PC-3 (cell line): Measurements from ENCODE around the gene ESR2. TPM values are rescaled to one million over a fixed set of nuclear protein-coding genes. Genes with fewer than 3 reads are reported as not detected.

Experiments used
- ATAC-seq: fragments of 200-7000 bp; cut with Tn5 transposase; 2 replicates; pipeline ENCODE4 v1.9.1; 2020; ENCODE audit warnings: mild to moderate bottlenecking, moderate library complexity
- BruUV-seq: library from RNA; stranded (reverse); fragments of 400-500 nt; replicated peaks from 2 replicates; lab custom pipeline; 2021; lab: Mats Ljungman, UMichigan
- CTCF ChIA-PET: fragments of 300-600 bp; sonication (Branson Sonifier 250); formaldehyde crosslinking; loops from one replicate; lab custom pipeline; 2022; ENCODE audit warnings: antibody characterized with exemption; lab: Charles Lee
- POLR2A ChIA-PET: fragments of 300-600 bp; sonication (Branson Sonifier 250); formaldehyde crosslinking; loops from one replicate; lab custom pipeline; 2022; ENCODE audit warnings: antibody characterized with exemption; ENCODE audit not compliant: unreplicated experiment; lab: Charles Lee
- DNase-seq: peaks from one replicate; pipeline ENCODE4 v3.0.0-alpha.2; 2015
- H2AFZ ChIP-seq: fragments of 300-600 bp; sonication (generic); 2 replicates; pipeline ENCODE4 v1.6.0; 2016; ENCODE audit warnings: antibody characterized with exemption, low read length
- H3F3A ChIP-seq: fragments of 300-600 bp; sonication (generic); one replicate; pipeline ENCODE4 v1.6.0; 2017; ENCODE audit warnings: antibody characterized with exemption, low read length, control low read depth, mild to moderate bottlenecking; ENCODE audit not compliant: unreplicated experiment
- H3K27ac ChIP-seq: fragments of 300-600 bp; sonication (generic); 2 replicates; pipeline ENCODE4 v1.5.1; 2016; ENCODE audit warnings: mild to moderate bottlenecking, low read length
- H3K27me3 ChIP-seq: fragments of 300-600 bp; sonication (generic); 2 replicates; pipeline ENCODE4 v1.6.1; 2016; ENCODE audit warnings: low read length, mixed read lengths
- H3K36me3 ChIP-seq: fragments of 300-600 bp; sonication (generic); 2 replicates; pipeline ENCODE4 v1.6.1; 2016; ENCODE audit warnings: low read depth, mixed run types, low read length, mixed read lengths
- H3K4me1 ChIP-seq: fragments of 300-600 bp; sonication (generic); 2 replicates; pipeline ENCODE4 v1.5.1; 2016; ENCODE audit warnings: low read length; ENCODE audit not compliant: insufficient read depth
- H3K4me2 ChIP-seq: fragments of 300-600 bp; sonication (generic); 2 replicates; pipeline ENCODE4 v1.6.0; 2016; ENCODE audit warnings: low read length
- H3K4me3 ChIP-seq: fragments of 300-600 bp; sonication (generic); 2 replicates; pipeline ENCODE4 v1.5.1; 2016; ENCODE audit warnings: mild to moderate bottlenecking, low read length, mixed read lengths
- H3K79me2 ChIP-seq: fragments of 300-600 bp; sonication (generic); 2 replicates; pipeline ENCODE4 v1.6.1; 2017; ENCODE audit warnings: low read length, mixed read lengths
- H3K9ac ChIP-seq: fragments of 300-600 bp; sonication (generic); 2 replicates; pipeline ENCODE4 v1.6.0; 2016; ENCODE audit warnings: mild to moderate bottlenecking, low read length
- H3K9me2 ChIP-seq: fragments of 300-600 bp; sonication (generic); replicated peaks from 2 replicates; pipeline ENCODE4 v1.6.1; 2016; ENCODE audit warnings: mixed run types, low read length, mixed read lengths
- H3K9me3 ChIP-seq: fragments of 300-600 bp; sonication (generic); 2 replicates; pipeline ENCODE4 v1.6.1; 2016; ENCODE audit warnings: low read length, mixed read lengths
- H4K20me1 ChIP-seq: fragments of 300-600 bp; sonication (generic); 2 replicates; pipeline ENCODE4 v1.6.1; 2016; ENCODE audit warnings: low read length, mixed read lengths
- CTCF ChIP-seq: fragments of 300-600 bp; sonication (generic); conservative IDR thresholded peaks from 2 replicates; pipeline ENCODE4 v1.5.1; 2017; ENCODE audit warnings: antibody characterized with exemption, low read depth, mild to moderate bottlenecking, low read length
- EZH2 ChIP-seq: fragments of 300-600 bp; sonication (generic); IDR thresholded peaks from one replicate; pipeline ENCODE4 v1.6.1; 2017; ENCODE audit warnings: antibody characterized with exemption, mild to moderate bottlenecking, low read length; ENCODE audit not compliant: unreplicated experiment
- EZH2phosphoT487 ChIP-seq: fragments of 300-600 bp; sonication (generic); IDR thresholded peaks from 2 replicates; pipeline ENCODE4 v1.6.1; 2018; ENCODE audit warnings: mild to moderate bottlenecking, antibody characterized with exemption, low read length, borderline replicate concordance
- intact Hi-C: fragments of 100-400 bp; cut with micrococcal nuclease; formaldehyde crosslinking; loops from 2 replicates; pipeline ENCODE4 v1.9.0; 2023
- total RNA-seq: library from RNA; depleted of rRNA; stranded (reverse); fragments of >200 nt; gene quantifications from 2 replicates; pipeline ENCODE4 v1.2.3, GENCODE V29; 2014

Gene ESR2
- total RNA-seq, 1 experiment from 2014 or later = 0.18 TPM

- no peaks in the 10 kb centered on the region for H3K36me3 ChIP-seq
- no peaks in the 10 kb centered on the region for H3K9me3 ChIP-seq
- no peaks in the 10 kb centered on the region for H3K9me2 ChIP-seq
- H2AFZ ChIP-seq = no peak overlapping the region
- H3K27me3 ChIP-seq = no peaks in the 10 kb centered on the region
- no peak for ATAC-seq
- ChIA-PET CTCF (no interaction called here), POLR2A (no interaction called here)
- DNase-seq = no peak
- no peak overlapping the region for H3K4me3 ChIP-seq
- no peak overlapping the region for H3K4me2 ChIP-seq
- no peak overlapping the region for H3K9ac ChIP-seq
- no peak for TF ChIP-seq EZH2
- 0 out of 2 replicates have a peak, but pooled peaks have one; percentile 16 for TF ChIP-seq CTCF
- TF ChIP-seq EZH2phosphoT487 = no peak
- no TSS peak for BruUV-seq
- H3K79me2 ChIP-seq = no peaks in the 10 kb centered on the region
- H3K27ac ChIP-seq = no peak overlapping the region
- no peaks in the 10 kb centered on the region for H3F3A ChIP-seq
- no peaks in the 10 kb centered on the region for H3K4me1 ChIP-seq
- no peaks in the 10 kb centered on the region for H4K20me1 ChIP-seq
- intact Hi-C loops = no loop called here
These were observed 134.6 kb downstream of the ESR2 start for GRCh38 chr14:64159588-64159987.

DNA sequence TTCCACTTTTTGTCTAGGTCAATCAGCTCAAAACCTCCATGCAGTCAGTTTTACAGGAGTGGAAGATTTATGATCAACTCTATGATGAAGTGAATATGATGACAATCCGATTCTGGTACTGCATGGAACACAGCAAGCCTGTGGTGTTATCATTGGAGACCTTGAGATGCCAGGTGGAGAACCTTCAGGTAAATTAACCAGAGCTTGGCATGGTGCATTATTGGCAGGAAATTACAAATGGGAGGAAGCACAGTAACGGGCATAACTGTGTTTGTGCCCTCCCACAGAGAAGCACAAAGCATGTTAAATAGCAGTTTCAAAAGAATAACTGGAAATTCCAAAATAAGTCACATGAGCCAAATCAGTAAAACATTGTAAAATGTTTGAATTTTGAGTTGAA, 135.6 kb downstream of the ESR2 start:
- Histone ChIP-seq H3K79me2 (no peaks in the 10 kb centered on the region), H4K20me1 (no peaks in the 10 kb centered on the region), H3K27ac (no peak overlapping the region), H3K4me1 (no peaks in the 10 kb centered on the region), H3K27me3 (no peaks in the 10 kb centered on the region), H3K9me2 (no peaks in the 10 kb centered on the region), H3K36me3 (no peaks in the 10 kb centered on the region), H3K4me3 (no peak overlapping the region), H3K9me3 (no peaks in the 10 kb centered on the region), H2AFZ (no peak overlapping the region), H3K4me2 (no peak overlapping the region), H3K9ac (no peak overlapping the region), H3F3A (no peaks in the 10 kb centered on the region)
- ATAC-seq = no peak
- DNase-seq = no peak
- intact Hi-C loops = no loop called here
- TF ChIP-seq EZH2 (no peak), EZH2phosphoT487 (no peak), CTCF (no peak)
- ChIA-PET POLR2A (no interaction called here), CTCF (no interaction called here)
- BruUV-seq = no TSS peak

- Histone ChIP-seq H3K9me2 (no peaks in the 10 kb centered on the region), H3K9ac (no peak overlapping the region), H3K79me2 (no peaks in the 10 kb centered on the region), H2AFZ (no peak overlapping the region), H3K4me1 (no peaks in the 10 kb centered on the region), H4K20me1 (no peaks in the 10 kb centered on the region), H3F3A (no peaks in the 10 kb centered on the region), H3K4me2 (no peak overlapping the region), H3K36me3 (no peaks in the 10 kb centered on the region), H3K9me3 (no peaks in the 10 kb centered on the region), H3K4me3 (no peak overlapping the region), H3K27me3 (no peaks in the 10 kb centered on the region), H3K27ac (no peak overlapping the region)
- BruUV-seq = no TSS peak
- ChIA-PET POLR2A (interaction anchor here (0.7 kb wide), 1 partner anchor 195 kb away, joined by 5 read pairs; no protein-coding TSS in a partner anchor), CTCF (interaction anchor here (0.6 kb wide), 1 partner anchor 12 kb away, joined by 3 read pairs; no protein-coding TSS in a partner anchor)
- ATAC-seq = no peak
- DNase-seq = no peak
- no peak for TF ChIP-seq EZH2
- intact Hi-C loops = no loop called here
These were observed 144.2 kb downstream of the ESR2 start for GRCh38 chr14:64149921-64150320.
